SJSA1 (cell line): Measurements from ENCODE around the gene IFITM5. TPM values are rescaled to one million over a fixed set of nuclear protein-coding genes. Genes with fewer than 3 reads are reported as not detected.
A peak's percentile ranks its signal among the peaks of the same experiment; 100 is the strongest.

Experiments used
- DNase-seq, 2 experiments: peaks; one replicate each; pipeline ENCODE4 v3.0.0-alpha.2; 2015 to 2020; ENCODE audit warnings: low spot score in 2 of 2, low read depth in 1 of 2
- H3K27ac ChIP-seq: fragments of 250-450 bp; sonication (Bioruptor Pico); 2 replicates; pipeline ENCODE4 v1.5.1; 2020; ENCODE audit warnings: mild to moderate bottlenecking, moderate library complexity
- H3K27me3 ChIP-seq: fragments of 250-450 bp; sonication (Bioruptor Pico); replicated peaks from 2 replicates; pipeline ENCODE4 v1.5.1; 2020; ENCODE audit warnings: mild to moderate bottlenecking, moderate library complexity
- H3K36me3 ChIP-seq: fragments of 250-450 bp; sonication (Bioruptor Pico); 2 replicates; pipeline ENCODE4 v1.5.1; 2020; ENCODE audit warnings: mild to moderate bottlenecking
- H3K4me1 ChIP-seq: fragments of 250-450 bp; sonication (Bioruptor Pico); replicated peaks from 2 replicates; pipeline ENCODE4 v1.6.1; 2021; ENCODE audit warnings: mild to moderate bottlenecking
- H3K4me3 ChIP-seq: fragments of 250-450 bp; sonication (Bioruptor Pico); 2 replicates; pipeline ENCODE4 v1.5.1; 2020; ENCODE audit warnings: mild to moderate bottlenecking
- H3K9me3 ChIP-seq: fragments of 250-450 bp; sonication (Bioruptor Pico); replicated peaks from 2 replicates; pipeline ENCODE4 v1.5.1; 2020; ENCODE audit warnings: mild to moderate bottlenecking
- total RNA-seq: library from RNA; depleted of rRNA; stranded (reverse); fragments of >200 nt; shearing (Covaris generic); gene quantifications from 2 replicates; pipeline ENCODE4 v1.2.3, GENCODE V29; 2014

IFITM5 gene
- total RNA-seq, 1 experiment from 2014 or later, result not detected

DNA sequence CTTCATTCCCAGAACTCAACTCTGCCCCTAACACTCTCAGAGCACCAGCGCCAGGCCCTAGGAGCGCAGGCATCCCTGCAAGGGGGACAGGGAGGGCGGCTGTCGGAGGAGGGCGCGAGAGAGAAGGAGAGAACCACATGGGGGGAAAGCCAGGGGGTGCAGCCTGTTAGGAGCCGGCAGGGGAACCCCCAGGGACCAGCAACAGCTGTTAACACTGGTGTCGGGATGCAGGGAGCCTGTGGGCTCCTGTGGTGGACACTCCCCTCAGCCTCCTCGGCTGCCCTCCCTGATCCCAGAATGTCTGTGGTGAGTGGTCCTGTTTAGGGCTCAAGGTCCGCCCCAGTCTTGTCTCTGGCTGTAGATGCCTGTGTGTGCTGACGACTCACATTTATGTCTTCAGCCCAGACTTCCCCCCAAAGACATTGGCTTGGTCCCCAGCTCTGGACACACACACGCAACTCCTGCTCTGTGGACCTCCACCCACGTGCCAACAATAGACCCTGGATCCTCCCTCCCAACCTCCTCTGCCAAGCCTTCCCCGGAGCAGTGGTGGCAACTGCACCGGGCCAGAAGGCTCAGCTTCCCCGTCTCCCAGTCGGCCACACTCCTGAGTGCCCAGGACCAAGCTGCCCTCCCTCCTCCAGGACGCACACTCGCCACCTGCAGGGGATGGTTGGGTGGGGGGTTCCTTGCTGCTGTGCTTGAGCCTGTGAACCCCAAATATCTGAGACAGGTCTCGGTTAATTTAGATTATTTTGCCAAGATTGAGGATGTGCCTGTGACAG, 817 bp upstream of the IFITM5 start:
- H3K9me3 ChIP-seq, result no peaks in the 10 kb centered on the region
- H3K4me1 ChIP-seq, result peaks cover 15% of the 10 kb centered on the region
- H3K27me3 ChIP-seq, result no peaks in the 10 kb centered on the region
- H3K36me3 ChIP-seq, result no peaks in the 10 kb centered on the region
- H3K27ac ChIP-seq, result no peak overlapping the region
- peak in 1 of 2 experiments; percentile 10 for DNase-seq
- H3K4me3 ChIP-seq, result no peak overlapping the region

DNA sequence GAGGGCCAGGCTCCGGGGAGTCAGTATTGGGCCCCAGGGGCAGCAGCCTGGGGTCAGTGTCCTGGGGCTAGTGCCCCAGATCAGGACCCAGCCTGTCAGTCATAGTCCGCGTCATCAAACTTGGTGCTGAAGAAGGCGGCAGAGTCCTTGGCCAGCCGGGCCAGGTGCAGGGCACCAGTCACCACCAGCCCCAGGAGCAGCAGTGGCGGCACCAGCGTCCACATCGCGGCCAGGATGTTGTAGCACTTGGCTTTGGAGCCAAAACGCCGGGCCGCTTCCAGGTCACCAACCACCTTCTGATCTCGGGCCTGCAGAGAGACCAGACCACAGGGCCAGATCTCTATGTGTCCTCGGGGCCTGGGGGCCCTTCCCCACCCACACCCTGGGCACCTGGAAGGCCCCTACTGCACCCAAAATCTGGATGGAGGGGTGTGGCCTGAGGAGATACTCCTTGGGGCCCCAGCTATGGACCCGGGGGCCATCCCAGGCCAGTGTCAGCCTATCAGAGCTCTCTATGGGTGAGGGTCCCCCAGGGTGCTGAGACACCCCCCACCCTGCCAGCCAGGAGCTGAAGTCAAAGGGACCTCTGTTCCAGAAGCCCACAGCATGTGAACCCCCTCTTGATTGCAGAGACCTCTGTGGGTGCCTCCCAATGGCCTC, 790 bp downstream of the IFITM5 start:
- Histone ChIP-seq H3K9me3 (no peaks in the 10 kb centered on the region), H3K27me3 (no peaks in the 10 kb centered on the region), H3K36me3 (no peaks in the 10 kb centered on the region), H3K27ac (no peak overlapping the region), H3K4me3 (no peak overlapping the region), H3K4me1 (peaks cover 15% of the 10 kb centered on the region)
- no peak for DNase-seq

DNA sequence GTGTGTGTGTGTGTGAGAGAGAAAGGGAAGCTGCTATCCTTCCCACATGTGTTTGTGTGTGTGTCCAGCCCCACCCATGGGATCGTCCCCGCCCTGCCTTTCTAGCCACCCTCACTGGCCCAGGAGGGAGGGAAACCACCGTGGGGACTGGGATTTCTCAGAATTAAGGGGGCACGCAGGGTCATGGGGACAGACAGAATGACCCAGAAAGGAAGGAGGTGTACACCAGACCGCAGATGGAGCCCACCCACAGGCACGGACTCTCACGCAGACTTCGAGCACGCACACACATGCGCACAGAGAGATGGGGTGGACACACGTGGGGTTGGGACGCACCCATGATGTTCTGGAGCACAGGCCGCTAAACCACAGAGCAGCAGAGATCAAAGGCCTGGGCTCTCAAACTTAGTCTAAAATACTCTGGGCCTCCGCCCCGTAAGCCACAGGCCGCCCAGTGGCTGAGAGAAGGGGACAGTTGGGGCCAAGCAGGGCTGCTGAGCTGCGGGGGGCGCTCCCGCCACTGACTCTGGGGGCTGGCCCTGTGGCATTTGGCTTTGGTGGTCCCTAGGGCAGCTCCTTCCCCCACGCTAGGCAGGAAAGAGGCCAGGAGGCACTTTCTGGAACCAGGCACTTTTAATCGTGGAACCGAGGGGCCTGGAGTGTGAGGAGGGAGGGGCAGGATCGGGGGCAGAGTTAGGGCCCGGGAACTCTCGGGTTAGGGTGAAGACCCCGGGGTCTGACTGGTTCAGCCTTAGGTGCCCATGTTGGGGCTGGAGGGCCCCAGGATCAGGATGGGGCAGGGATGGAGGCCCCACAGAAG, 1.5 kb downstream of the IFITM5 start:
- Histone ChIP-seq H3K9me3 (no peaks in the 10 kb centered on the region), H3K27me3 (no peaks in the 10 kb centered on the region), H3K36me3 (no peaks in the 10 kb centered on the region), H3K27ac (0 out of 2 replicates have a peak overlapping the region, but pooled peaks have one; percentile 26), H3K4me3 (no peak overlapping the region), H3K4me1 (peaks cover 15% of the 10 kb centered on the region)
- peak; percentile 62 to 65 for DNase-seq

DNA sequence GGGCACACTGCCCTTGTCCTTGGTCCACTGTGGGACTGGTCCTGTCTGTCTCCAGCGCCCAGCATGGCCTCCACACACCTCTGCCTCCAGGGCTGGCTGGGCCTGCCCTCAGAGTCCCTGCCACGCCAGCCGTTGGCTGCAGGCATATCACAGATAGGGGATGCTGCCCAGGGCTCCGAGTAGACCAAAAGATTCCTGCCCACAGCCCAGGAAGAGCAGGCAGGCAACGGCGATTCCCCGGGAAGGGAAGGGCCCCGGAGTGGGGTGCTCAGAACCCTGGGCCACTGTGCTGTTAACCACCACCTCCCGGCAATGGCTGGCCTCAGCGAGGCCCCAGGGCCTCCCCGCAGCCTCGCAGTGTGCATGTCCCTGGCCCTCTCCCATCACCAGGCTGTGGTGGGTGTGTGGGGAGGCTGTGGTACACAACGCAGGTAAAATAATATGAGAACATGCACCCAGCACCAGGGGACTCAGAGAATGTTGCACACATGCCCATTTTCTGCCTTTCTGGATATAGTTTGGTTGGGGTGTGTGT, 2.2 kb downstream of the IFITM5 start:
- no peaks in the 10 kb centered on the region for H3K9me3 ChIP-seq
- no peak overlapping the region for H3K27ac ChIP-seq
- no peaks in the 10 kb centered on the region for H3K36me3 ChIP-seq
- no peaks in the 10 kb centered on the region for H3K27me3 ChIP-seq
- H3K4me3 ChIP-seq, result no peak overlapping the region
- peaks cover 15% of the 10 kb centered on the region for H3K4me1 ChIP-seq
- peak in 1 of 2 experiments; percentile 11 for DNase-seq

DNA sequence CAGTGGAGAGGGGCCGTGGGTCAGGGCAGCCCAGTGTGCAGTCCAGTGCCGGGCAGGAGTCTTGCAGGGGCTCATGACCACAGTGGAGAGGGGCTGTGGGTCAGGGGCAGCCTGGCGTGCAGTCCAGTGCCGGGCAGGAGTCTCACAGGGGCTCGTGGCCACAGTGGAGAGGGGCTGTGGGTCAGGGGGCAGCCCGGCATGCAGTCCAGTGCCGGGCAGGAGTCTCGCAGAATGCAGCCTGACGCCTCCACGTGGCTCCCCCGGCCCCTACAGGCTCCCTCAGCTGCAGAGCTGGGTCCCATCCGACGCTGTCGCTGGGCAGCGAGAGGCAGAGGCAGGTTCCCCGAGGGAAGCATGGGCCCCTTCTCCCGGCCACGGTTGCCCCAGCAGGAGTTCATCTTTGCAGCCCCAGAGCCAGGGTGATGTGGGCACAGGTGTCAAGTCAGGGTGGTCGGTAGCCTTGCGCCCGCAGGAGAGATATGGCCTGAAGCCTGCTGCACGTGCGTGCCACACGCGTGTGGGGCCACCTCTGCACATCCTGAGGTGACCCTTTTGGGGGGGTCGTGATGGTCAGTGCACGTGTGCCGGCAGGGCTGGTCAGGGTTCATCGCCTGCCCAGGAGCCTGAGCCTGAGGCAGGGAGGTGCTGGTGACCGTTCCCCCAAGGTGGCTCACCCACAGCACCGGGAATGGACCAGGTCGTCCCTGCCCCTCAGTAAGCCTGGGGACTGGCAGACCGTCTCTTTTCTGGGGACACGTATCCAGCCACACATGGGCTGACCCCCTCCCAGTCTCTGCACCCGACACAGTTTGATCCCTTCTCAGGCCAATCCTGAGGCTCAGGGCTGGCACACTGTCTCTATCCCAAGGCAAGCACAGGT, 2.9 kb downstream of the IFITM5 start:
- Histone ChIP-seq H3K4me1 (peaks cover 15% of the 10 kb centered on the region), H3K9me3 (no peaks in the 10 kb centered on the region), H3K4me3 (no peak overlapping the region), H3K36me3 (no peaks in the 10 kb centered on the region), H3K27me3 (no peaks in the 10 kb centered on the region), H3K27ac (no peak overlapping the region)
- DNase-seq, result no peak

DNA sequence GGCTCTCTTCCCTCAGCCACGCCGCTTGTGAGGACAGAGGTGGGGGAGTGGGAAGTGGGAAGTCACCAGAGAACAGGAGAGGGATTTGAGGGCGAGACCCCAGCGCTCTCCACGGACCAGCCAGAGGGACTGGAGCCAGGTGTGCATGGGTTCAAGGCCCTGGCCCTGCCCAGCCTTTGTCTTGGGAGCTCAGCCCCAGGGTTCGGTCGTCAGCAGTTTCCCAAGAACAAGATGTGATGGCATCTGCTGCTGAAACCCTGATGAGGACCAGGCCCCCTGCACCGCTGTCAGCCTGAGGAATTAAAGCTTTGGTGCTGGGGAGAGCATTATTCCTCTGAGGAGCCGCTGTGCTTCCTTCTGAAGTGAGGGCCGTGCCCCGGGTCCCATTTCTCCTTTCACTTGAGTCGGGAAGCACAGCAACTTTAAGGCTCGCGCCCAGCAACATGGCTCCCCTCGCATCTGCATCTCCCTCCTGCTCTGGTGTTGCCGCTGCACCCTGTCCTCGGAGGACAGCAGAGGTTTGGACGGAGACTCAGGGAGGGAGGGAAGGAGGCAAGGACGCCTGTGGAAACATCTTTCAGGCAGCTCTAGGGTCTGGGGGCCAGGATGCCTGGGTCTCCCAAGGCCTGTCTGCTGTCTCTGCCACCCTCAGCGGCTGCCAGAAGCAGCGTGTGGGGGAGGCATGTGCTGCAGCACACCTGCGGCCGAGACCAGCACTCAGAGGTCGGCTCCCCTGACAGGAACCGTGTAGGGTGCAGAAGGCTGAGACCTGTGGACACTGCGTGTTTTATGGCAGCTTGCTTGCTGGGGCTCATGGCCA, 3.8 kb downstream of the IFITM5 start:
- DNase-seq, result no peak
- no peak overlapping the region for H3K27ac ChIP-seq

DNA sequence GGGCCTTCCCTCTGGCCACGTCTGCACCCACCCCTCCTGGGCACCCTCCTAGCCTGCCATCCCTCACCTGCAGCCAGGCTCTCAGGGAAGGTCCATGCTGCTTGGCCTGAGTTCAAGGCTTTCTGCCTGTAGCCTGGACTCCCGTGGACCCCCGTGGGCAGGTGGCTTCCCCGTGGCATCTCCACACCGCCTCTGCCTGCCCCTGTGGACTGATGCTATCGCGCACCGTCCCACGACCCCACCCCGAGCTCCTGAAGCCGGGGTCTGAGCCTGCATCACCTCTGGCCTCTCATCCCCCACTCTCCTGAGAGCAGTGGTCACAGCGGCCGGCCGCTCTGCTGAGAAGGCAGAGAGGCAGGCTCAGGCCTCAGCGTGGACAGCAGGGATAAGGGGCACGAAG, 4.5 kb downstream of the IFITM5 start:
- Histone ChIP-seq H3K27ac (no peak overlapping the region), H3K4me3 (no peak overlapping the region), H3K9me3 (no peaks in the 10 kb centered on the region), H3K36me3 (no peaks in the 10 kb centered on the region), H3K27me3 (no peaks in the 10 kb centered on the region), H3K4me1 (peaks cover 16% of the 10 kb centered on the region)
- no peak for DNase-seq

More for the DNA sequence above, 3.8 kb downstream of the IFITM5 start:
- Histone ChIP-seq H3K4me1 (peaks cover 15% of the 10 kb centered on the region), H3K9me3 (no peaks in the 10 kb centered on the region), H3K27me3 (no peaks in the 10 kb centered on the region), H3K36me3 (no peaks in the 10 kb centered on the region), H3K4me3 (no peak overlapping the region)

DNA sequence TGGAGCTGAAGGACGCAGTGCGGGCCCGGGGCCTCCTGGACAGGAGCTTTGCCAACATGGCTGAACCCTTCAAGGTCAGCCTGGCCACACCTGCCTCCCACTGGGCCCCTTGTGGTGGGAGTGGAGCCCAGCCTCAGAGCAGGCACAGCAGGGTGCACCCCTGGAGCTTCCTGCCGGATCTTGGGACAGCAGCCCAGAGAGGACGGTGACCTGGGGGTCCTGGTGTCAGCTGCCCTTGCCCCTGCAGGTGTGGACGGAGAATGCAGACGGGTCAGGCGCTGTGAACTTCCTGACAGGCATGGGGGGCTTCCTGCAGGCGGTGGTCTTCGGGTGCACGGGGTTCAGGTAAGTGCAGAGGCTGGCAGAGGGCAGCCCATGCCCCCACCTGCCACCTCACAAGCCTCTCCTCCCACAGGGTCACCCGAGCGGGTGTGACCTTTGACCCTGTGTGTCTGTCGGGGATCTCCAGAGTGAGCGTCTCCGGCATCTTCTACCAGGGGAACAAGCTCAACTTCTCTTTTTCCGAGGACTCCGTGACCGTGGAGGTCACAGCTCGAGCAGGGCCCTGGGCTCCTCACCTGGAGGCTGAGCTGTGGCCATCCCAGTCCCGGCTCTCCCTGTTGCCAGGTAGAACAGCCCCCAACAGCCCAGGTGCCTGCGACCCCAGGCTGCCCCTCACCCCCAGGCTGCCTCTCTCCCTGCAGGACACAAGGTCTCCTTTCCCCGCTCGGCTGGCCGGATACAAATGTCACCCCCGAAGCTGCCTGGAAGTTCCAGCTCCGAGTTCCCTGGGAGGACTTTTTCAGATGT, 5.3 kb downstream of the IFITM5 start:
- Histone ChIP-seq H3K4me1 (peaks cover 20% of the 10 kb centered on the region), H3K4me3 (no peak overlapping the region), H3K27me3 (no peaks in the 10 kb centered on the region), H3K36me3 (no peaks in the 10 kb centered on the region), H3K27ac (no peak overlapping the region), H3K9me3 (no peaks in the 10 kb centered on the region)
- DNase-seq, result no peak

DNA sequence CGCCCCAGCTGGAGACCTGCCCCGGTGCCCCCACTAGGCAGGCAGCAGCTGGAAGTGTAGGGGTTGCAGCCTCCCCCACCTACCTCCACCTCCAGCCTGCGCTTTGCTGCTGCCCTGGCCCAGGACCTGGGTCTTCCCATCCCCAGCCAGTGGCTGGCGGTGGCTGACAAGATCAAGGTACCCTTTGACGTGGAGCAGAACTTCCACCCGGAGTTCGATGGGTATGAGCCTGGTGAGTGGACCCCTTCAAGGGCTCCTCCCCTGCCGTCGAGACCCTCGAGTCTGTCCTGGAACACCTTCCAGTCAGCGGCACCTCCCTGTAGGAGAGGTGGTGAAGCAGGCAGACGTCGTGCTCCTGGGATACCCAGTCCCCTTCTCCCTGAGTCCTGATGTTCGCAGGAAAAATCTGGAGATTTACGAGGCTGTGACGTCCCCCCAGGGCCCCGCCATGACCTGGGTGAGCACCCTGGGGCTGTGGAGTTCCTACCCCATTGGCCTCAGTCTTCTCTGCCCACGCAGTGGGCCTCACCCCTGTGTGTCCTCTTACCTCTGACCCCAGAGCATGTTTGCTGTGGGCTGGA, 6.0 kb downstream of the IFITM5 start:
- peaks cover 23% of the 10 kb centered on the region for H3K4me1 ChIP-seq
- DNase-seq, result no peak
- peaks cover 4% of the 10 kb centered on the region for H3K27me3 ChIP-seq
- no peaks in the 10 kb centered on the region for H3K9me3 ChIP-seq
- H3K4me3 ChIP-seq, result no peak overlapping the region
- H3K27ac ChIP-seq, result no peak overlapping the region
- H3K36me3 ChIP-seq, result no peaks in the 10 kb centered on the region

DNA sequence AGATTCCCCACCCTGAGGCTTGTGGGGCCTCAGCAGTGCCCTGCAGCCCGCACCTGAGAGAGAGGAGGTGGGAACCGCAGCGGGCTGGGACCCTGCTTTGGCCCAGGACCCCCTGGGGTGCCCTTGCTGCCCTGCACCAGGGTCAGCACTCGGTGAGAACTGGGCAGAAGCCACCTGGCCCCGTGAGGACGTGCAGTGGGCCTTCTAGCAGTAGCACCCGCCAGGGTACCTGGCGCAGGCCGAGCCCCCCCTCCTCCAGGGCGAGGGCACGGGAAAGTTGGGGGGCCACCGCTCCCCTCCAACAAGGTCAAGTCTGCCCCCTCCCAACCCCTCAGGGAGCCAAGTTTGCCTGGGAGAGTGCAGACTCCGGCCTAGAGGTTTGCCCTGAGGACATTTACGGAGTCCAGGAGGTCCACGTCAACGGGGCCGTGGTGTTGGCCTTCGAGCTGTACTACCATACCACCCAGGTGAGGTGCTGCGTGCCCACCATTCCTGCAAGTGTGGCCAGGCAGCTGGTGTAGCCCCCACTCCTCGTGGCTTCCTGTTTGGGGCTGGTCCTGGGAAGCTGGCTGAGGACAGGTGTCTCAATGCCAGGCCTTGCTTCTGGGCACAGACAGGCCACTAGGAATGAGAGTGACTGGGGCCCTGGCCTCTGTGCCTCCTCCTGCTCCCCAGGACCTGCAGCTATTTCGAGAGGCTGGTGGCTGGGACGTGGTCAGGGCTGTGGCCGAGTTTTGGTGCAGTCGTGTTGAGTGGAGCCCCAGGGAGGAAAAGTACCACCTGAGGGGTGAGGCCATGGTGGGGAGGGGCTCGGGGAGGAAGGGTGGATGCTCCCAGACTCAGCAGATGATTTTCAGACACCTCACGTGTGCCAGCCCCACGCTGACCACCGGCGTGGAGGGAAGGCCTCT, 6.9 kb downstream of the IFITM5 start:
- Histone ChIP-seq H3K36me3 (no peaks in the 10 kb centered on the region), H3K4me1 (peaks cover 21% of the 10 kb centered on the region), H3K27me3 (peaks cover 10% of the 10 kb centered on the region), H3K27ac (no peak overlapping the region), H3K9me3 (no peaks in the 10 kb centered on the region), H3K4me3 (no peak overlapping the region)
- no peak for DNase-seq
